ENCODE results near the gene ASAP2. TPM values are rescaled to one million over a fixed set of nuclear protein-coding genes. Genes with fewer than 3 reads are reported as not detected.

The ASAP2 gene
- total RNA-seq, 1 experiment from 2014 or later, result 14.3 TPM

- TF ChIP-seq RORB (CRISPR knock-in tag; IDR thresholded peaks at IDR 0.05) (no peak), PRDM15 (CRISPR knock-in tag; IDR thresholded peaks at IDR 0.05) (no peak), CBFB (CRISPR knock-in tag; IDR thresholded peaks at IDR 0.05; ENCODE audit: low read depth) (no peak), NR2C2 (CRISPR knock-in tag; IDR thresholded peaks at IDR 0.05) (no peak), TP53 (CRISPR knock-in tag; IDR thresholded peaks at IDR 0.05) (no peak), MYBL2 (CRISPR knock-in tag; IDR thresholded peaks at IDR 0.05) (no peak)
- TF ChIP-seq, protein P1, sequence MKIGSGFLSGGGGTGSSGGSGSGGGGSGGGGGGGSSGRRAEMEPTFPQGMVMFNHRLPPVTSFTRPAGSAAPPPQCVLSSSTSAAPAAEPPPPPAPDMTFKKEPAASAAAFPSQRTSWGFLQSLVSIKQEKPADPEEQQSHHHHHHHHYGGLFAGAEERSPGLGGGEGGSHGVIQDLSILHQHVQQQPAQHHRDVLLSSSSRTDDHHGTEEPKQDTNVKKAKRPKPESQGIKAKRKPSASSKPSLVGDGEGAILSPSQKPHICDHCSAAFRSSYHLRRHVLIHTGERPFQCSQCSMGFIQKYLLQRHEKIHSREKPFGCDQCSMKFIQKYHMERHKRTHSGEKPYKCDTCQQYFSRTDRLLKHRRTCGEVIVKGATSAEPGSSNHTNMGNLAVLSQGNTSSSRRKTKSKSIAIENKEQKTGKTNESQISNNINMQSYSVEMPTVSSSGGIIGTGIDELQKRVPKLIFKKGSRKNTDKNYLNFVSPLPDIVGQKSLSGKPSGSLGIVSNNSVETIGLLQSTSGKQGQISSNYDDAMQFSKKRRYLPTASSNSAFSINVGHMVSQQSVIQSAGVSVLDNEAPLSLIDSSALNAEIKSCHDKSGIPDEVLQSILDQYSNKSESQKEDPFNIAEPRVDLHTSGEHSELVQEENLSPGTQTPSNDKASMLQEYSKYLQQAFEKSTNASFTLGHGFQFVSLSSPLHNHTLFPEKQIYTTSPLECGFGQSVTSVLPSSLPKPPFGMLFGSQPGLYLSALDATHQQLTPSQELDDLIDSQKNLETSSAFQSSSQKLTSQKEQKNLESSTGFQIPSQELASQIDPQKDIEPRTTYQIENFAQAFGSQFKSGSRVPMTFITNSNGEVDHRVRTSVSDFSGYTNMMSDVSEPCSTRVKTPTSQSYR (CRISPR knock-in tag; IDR thresholded peaks at IDR 0.05), result no peak
These were observed 104.2 kb downstream of the ASAP2 start (continued) for GRCh38 chr2:9310798-9311197.

- no peaks in the 10 kb centered on the region for H3K27me3 Mint-ChIP-seq (ENCODE audit: low read depth)
- no peaks in the 10 kb centered on the region for H3K36me3 Mint-ChIP-seq
- CTCF ChIA-PET, result interaction anchor here (1.2 kb wide), 1 partner anchor 106 kb away, joined by 4 read pairs; no protein-coding TSS in a partner anchor
- no peaks in the 10 kb centered on the region for H3K9me3 Mint-ChIP-seq
- peaks cover 29% of the 10 kb centered on the region for H3K4me1 Mint-ChIP-seq
- no peak overlapping the region for H3K4me3 Mint-ChIP-seq
- no peak for DNase-seq (ENCODE audit: low spot score)
- POLR2A ChIA-PET, result no interaction called here
- ATAC-seq, result no peak
- H3K27ac Mint-ChIP-seq, result peak overlapping the region; percentile 26
- TF ChIP-seq NFE2L1 (CRISPR knock-in tag; IDR thresholded peaks at IDR 0.05), result no peak
- TF ChIP-seq ZBTB43 (CRISPR knock-in tag; IDR thresholded peaks at IDR 0.05), result no peak
- TF ChIP-seq ZNF138 (CRISPR knock-in tag; conservative IDR thresholded peaks at IDR 0.05), result no peak
- TF ChIP-seq FOXJ3 (CRISPR knock-in tag; IDR thresholded peaks at IDR 0.05; ENCODE audit: borderline replicate concordance), result no peak
- TF ChIP-seq ZNF263 (CRISPR knock-in tag; IDR thresholded peaks at IDR 0.05; ENCODE audit: low read depth), result no peak
- TF ChIP-seq ZNF671 (CRISPR knock-in tag; IDR thresholded peaks at IDR 0.05), result no peak
- TF ChIP-seq ZNF532 (CRISPR knock-in tag; IDR thresholded peaks at IDR 0.05; ENCODE audit: borderline replicate concordance), result no peak
- TF ChIP-seq NFYB (CRISPR knock-in tag; conservative IDR thresholded peaks at IDR 0.05; ENCODE audit: low read depth), result no peak
- TF ChIP-seq GRHL2 (CRISPR knock-in tag; IDR thresholded peaks at IDR 0.05; ENCODE audit: insufficient replicate concordance, severe bottlenecking), result no peak
- no peak for TF ChIP-seq IRF2 (CRISPR knock-in tag; IDR thresholded peaks at IDR 0.05; ENCODE audit: borderline replicate concordance, low read depth)
- TF ChIP-seq, protein P1 (CRISPR knock-in tag; IDR thresholded peaks at IDR 0.05), result no peak
- TF ChIP-seq ZBTB21 (CRISPR knock-in tag; IDR thresholded peaks at IDR 0.05; ENCODE audit: borderline replicate concordance), result no peak
- no peak for TF ChIP-seq ZNF121 (CRISPR knock-in tag; IDR thresholded peaks at IDR 0.05)
- TF ChIP-seq RELA (CRISPR knock-in tag; IDR thresholded peaks at IDR 0.05; ENCODE audit: borderline replicate concordance), result no peak
These were observed 104.9 kb downstream of the ASAP2 start for GRCh38 chr2:9311488-9311887.

Measured in WTC11 (cell line).